ENCODE measurements around the gene UBTF. TPM values are rescaled to one million over a fixed set of nuclear protein-coding genes. Genes with fewer than 3 reads are reported as not detected.

Gene UBTF
- total and polyA plus RNA-seq, 2 experiments from 2014 or later: 51.1 to 70.6 TPM

- Histone ChIP-seq H3K36me3 (peaks cover 44% of the 10 kb centered on the region), H3K27me3 (no peaks in the 10 kb centered on the region), H3K4me3 (no peak overlapping the region), H3K4me1 (ENCODE audit: low read depth) (no peaks in the 10 kb centered on the region), H3K9me3 (ENCODE audit: low read depth) (no peaks in the 10 kb centered on the region), H3K27ac (no peak overlapping the region)
- no peak for TF ChIP-seq CTCF (IDR thresholded peaks at IDR 0.05; ENCODE audit: low read depth, low read length)
- no peak for DNase-seq (ENCODE audit: low read depth in 1 of 2, low spot score in 1 of 2)
Observed at GRCh38 chr17:44211281-44212265, 7.9 kb downstream of the UBTF start.

GRCh38 chr17:44210342-44211192 is 8.9 kb downstream of the UBTF start:
- Histone ChIP-seq H3K27ac (peak overlapping the region; percentile 26), H3K9me3 (ENCODE audit: low read depth) (no peaks in the 10 kb centered on the region), H3K4me3 (no peak overlapping the region), H3K4me1 (ENCODE audit: low read depth) (no peaks in the 10 kb centered on the region), H3K36me3 (peaks cover 36% of the 10 kb centered on the region), H3K27me3 (no peaks in the 10 kb centered on the region)
- peak; percentile 88 to 93 for DNase-seq (ENCODE audit: low read depth in 1 of 2, low spot score in 1 of 2)
- TF ChIP-seq CTCF (IDR thresholded peaks at IDR 0.05; ENCODE audit: low read depth, low read length): peak; percentile 98

- Histone ChIP-seq H3K4me3 (no peak overlapping the region), H3K4me1 (ENCODE audit: low read depth) (no peaks in the 10 kb centered on the region), H3K36me3 (peaks cover 29% of the 10 kb centered on the region), H3K27me3 (no peaks in the 10 kb centered on the region), H3K9me3 (ENCODE audit: low read depth) (no peaks in the 10 kb centered on the region), H3K27ac (no peak overlapping the region)
- no peak for DNase-seq (ENCODE audit: low read depth in 1 of 2, low spot score in 1 of 2)
- no peak for TF ChIP-seq CTCF (IDR thresholded peaks at IDR 0.05; ENCODE audit: low read depth, low read length)
Observed at GRCh38 chr17:44209786-44210341, 9.6 kb downstream of the UBTF start.

GRCh38 chr17:44207743-44208142 is 11.7 kb downstream of the UBTF start:
- Histone ChIP-seq H3K27me3 (no peaks in the 10 kb centered on the region), H3K36me3 (peaks cover 19% of the 10 kb centered on the region), H3K4me1 (ENCODE audit: low read depth) (no peaks in the 10 kb centered on the region), H3K27ac (no peak overlapping the region), H3K4me3 (no peak overlapping the region), H3K9me3 (ENCODE audit: low read depth) (no peaks in the 10 kb centered on the region)
- no peak for DNase-seq (ENCODE audit: low read depth in 1 of 2, low spot score in 1 of 2)
- no peak for TF ChIP-seq CTCF (IDR thresholded peaks at IDR 0.05; ENCODE audit: low read depth, low read length)

- H3K36me3 ChIP-seq: peaks cover 19% of the 10 kb centered on the region
- no peak for TF ChIP-seq CTCF (IDR thresholded peaks at IDR 0.05; ENCODE audit: low read depth, low read length)
Observed at GRCh38 chr17:44207319-44207718, 12.2 kb downstream of the UBTF start.

More at GRCh38 chr17:44207319-44207718, 12.2 kb downstream of the UBTF start:
- no peak overlapping the region for H3K4me3 ChIP-seq
- H3K4me1 ChIP-seq (ENCODE audit: low read depth): no peaks in the 10 kb centered on the region
- H3K27ac ChIP-seq: no peak overlapping the region
- H3K27me3 ChIP-seq: no peaks in the 10 kb centered on the region
- no peaks in the 10 kb centered on the region for H3K9me3 ChIP-seq (ENCODE audit: low read depth)
- DNase-seq (ENCODE audit: low read depth in 1 of 2, low spot score in 1 of 2): no peak
